HG03432 (cell line): Measurements from ENCODE around the gene HIPK2.
A peak's percentile ranks its signal among the peaks of the same experiment; 100 is the strongest.

Source experiments
- ATAC-seq: cut with Tn5 transposase; IDR thresholded peaks from one replicate; pipeline ENCODE4 v1.9.1; 2021; ENCODE audit warnings: mild to moderate bottlenecking, moderate library complexity; ENCODE audit not compliant: unreplicated experiment

The HIPK2 gene

DNA sequence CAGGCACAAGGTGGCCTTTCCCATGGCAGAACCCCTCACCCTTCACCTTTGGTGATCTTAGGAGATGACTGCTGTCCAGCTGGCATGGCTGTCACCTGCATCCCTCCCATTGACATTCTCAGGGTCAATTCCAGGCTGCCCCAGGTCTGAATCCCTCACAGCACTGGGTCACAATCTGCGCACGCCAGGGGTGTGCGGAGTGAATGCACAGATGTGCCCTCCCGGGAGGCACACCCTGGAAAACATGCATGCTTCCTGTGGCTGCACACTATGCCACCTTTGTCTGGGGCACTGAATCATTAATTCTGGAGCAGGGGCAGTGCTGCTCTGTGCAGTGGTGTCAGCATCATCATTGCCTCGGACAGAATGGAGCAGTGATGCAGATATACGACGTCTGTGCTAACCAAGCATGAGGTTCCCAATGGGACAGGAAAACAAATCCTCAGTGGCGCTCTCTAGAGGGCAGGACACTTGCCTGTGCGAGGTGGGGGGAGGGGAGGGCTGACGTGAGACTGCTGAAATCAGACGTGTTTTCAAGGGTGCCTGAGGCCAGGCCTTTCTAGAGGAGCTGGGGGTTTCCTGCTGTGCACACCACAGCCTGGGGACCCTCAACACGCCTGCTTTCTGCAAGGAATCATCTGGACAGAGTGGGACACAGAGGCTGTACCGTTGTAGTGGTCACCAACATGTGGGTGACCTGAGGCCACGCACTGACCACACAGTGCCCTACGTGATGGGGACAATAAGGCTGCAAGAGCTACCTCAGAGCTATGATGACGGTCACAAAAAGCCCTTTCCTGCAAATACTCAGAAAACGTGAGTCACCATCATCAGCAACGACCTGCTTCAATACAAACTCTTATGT lies 77.9 kb downstream of the HIPK2 start:
- no peak for ATAC-seq

DNA sequence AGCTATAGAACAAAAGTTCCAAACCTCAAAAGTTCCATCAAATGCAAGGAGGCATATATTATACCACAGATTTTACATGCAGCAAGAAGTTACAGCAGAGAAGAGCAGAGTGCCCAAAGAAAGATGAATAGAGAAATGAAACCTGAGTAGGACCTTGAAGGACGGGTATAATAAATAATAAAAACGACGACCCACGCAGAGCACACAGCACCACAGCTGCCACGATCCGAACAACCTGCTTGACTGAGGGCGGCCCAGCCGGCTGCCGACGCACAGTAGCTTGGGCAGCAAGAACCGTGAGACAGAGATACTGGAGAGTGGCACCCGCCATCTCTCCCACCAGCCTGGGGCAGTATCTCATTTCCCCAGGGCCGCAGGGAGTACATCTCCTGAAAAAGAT lies 79.0 kb downstream of the HIPK2 start:
- ATAC-seq = no peak

DNA sequence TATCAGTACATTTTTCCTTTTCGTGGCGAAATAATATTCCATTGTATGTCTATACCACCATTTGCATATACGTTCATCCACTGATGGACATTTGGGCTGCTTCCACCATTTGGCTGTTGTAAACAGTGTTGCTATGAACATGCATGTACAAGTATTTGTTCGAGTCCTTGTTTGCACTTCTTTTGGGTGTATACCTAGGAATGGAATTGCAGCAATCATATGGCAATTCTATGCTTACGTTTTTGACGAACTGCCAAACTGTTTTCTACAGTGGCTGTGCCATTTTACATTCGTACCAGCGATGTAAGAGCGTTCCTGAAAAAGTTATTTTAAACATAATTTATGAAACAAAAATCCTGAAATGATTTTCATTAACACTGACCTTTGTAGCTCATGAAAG lies 79.5 kb downstream of the HIPK2 start:
- ATAC-seq = no peak

GRCh38 chr7:139697056-139697455 lies 80.7 kb downstream of the HIPK2 start:
- ATAC-seq = no peak

GRCh38 chr7:139696552-139696951 lies 81.2 kb downstream of the HIPK2 start:
- ATAC-seq = no peak

- no peak for ATAC-seq
These were observed 82.2 kb downstream of the HIPK2 start for GRCh38 chr7:139695588-139695987.

DNA sequence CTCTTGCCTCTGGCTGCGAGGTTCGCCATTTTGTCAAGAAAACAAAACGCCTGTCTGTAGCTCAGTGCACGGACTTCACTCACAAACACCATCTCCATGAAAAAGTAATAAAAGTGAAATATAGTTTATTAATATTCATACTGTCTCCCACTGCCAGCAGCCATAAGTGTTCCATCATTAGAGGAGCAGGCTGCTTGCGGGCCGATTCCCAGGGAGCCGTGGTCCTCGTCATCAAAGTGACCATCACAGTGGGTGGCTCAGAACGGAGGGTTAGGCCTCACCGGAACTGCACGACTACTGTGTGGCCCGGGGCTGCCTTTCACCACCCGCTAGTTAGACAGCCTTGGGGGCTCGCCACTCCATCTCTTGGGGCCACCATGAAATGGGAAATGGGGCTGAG lies 82.7 kb downstream of the HIPK2 start:
- ATAC-seq = no peak

DNA sequence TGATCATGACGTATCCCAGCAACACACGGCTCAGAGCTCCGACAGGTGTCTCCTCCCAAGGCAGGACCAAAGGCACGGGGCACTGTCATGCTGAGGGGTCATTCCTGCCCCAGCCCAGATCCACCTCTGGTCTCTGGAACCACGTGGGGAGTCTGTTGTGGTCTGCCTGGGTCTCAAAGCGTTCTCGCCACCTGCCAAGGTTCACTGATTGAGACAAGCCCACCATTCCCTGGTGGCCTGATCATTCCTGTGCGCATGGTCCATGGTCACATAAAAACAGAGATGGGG lies 83.5 kb downstream of the HIPK2 start:
- ATAC-seq = no peak

- no peak for ATAC-seq
These were observed 84.0 kb downstream of the HIPK2 start for GRCh38 chr7:139693651-139694388.

GRCh38 chr7:139692723-139693122 lies 85.1 kb downstream of the HIPK2 start:
- no peak for ATAC-seq

DNA sequence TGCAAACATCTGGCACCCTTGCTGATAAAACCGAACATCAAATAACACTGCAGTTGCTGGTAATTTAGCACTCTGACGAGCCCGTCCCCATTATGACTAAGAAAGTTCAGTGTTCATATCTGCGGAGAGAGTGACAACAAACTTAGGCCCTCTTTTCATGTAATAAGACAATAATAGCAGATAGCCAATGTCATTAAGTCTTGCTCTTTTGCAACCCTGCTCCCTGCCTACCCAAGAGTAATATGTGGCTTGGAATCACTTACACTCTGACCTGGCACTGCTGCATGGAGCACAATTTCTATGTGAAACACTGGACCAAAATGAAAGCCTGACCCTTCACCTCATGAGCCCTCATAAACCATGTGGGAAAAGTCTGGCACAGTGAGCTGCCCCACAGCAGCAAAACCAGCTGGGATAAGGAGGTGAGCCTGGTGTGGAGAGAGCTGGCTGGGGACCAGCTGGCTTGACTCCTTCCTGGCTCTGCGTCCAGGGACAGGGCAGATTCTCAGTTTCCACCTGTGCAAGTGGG lies 86.5 kb downstream of the HIPK2 start:
- ATAC-seq = no peak

- ATAC-seq = no peak
These were observed 89.7 kb downstream of the HIPK2 start for GRCh38 chr7:139687980-139688632.

- no peak for ATAC-seq
These were observed 90.4 kb downstream of the HIPK2 start for GRCh38 chr7:139687211-139687954.

DNA sequence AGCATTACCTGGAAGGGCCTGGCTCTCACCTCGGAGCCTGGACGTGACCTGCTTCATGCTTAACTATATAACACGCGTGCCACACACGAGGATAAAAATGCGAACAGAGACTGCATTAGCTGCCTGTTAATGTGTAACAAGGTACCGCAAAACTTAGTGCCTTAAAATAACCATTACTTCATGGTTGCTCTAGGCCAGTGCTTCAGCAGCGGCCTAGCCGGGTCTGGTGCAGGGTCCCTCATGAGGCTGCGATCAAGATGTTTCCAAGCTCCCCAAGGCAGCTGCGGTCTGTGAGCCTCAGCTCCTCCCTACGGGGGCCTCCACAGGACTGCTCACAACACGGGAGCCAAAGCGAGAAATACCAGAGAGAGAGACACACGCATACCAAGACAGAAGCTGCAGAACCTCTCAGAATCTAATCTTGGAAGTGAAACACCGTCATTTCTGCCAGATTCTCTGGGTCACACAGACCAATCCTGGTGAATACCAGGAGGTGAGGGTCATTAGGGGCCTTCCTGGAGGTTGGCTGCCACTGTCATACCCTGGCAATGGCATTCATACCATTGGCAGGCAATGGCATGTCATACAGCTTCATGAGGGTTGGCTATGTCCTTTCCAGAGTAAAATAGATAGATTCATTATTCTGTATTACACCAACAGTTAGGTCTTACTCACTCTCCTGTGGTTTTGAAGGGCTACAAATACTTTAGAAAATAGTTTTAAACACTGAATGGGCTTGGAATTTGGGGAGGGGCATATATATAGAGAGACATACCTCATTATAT lies 94.5 kb downstream of the HIPK2 start:
- ATAC-seq = no peak

GRCh38 chr7:139682136-139683013 lies 95.4 kb downstream of the HIPK2 start:
- ATAC-seq = peak; percentile 46

DNA sequence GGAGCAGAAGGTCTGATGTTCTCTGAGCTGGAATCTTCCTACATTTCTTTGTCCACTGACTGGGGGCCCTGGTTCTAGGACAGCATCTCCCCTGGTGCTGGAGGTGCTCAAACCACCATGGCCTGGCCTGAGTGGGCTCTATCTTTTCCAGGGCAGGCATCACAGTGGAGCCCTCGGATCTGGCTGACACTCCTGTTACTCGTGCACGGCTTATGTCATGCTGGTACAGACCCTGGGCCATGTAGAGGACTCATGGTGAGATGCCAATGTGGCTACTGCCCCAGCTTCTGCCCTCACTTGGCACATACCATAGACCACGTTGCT lies 96.0 kb downstream of the HIPK2 start:
- no peak for ATAC-seq

DNA sequence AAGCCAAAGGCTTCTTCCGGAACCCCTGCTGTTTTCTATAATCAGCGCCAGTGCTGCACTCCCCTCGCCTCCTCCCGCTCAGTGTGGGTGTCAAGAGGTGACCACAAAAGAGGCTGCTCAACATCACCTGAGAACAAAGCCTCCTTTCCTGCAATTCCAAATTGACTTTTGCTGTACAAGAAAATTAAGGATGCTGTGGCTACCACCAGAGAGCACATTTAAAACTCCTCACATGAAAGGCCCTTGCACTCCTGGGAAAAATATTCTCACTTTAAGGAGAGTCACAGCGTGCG lies 96.4 kb downstream of the HIPK2 start:
- no peak for ATAC-seq

DNA sequence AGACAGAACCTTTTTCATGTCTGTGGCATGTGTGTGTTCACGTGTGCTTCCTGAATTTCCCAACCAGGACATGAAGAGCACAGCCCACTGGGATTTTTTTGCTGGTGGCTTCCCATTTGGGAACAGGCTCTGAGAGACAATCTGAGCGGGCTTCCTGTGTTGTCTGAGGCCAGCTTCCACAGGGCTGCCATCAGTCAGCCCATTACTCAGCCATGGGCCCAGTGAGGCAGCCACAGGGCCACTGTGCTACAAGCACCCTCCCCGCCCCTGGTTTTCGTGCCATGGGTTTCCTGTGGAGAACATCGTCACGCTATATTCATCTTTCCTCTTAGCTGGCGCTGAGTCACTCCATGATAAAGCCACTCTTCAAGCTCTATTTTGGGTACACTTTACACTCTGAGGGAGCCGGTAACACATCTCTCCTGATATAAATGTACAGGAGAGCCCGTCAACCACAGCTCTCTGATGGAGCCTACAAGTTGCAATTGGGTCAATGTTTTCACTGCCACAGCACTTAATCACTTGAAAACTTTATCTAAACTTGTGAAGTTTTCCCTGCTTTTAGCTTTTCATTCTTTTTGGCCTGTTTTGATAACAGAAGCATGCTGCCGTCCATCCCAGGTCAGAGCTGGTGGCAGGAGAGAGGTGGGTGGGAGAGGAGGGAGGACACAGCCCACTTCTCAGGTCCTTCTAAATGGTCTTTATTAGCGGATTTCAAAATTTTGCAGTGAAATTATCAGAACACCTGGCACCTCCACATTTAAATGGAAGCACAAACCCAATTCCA lies 96.9 kb downstream of the HIPK2 start:
- ATAC-seq = peak; percentile 51
